GM21526 (cell line): ENCODE results near the gene LYPD8.

Experiments used
- ATAC-seq: cut with Tn5 transposase; IDR thresholded peaks from one replicate; pipeline ENCODE4 v1.9.1; 2021; ENCODE audit warnings: moderate library complexity; ENCODE audit not compliant: unreplicated experiment, low FRiP score

The LYPD8 gene

GRCh38 chr1:248704606-248705005 is 51.0 kb downstream of the LYPD8 start:
- no peak for ATAC-seq

- no peak for ATAC-seq
These were observed 51.9 kb downstream of the LYPD8 start for GRCh38 chr1:248703674-248704073.

- ATAC-seq = no peak
These were observed 52.8 kb downstream of the LYPD8 start, which contains the start of gene OR14I1 for GRCh38 chr1:248702714-248703113. Gene OR14I1, minus strand, starts transcription at chr1:248702766.

- ATAC-seq = no peak
These were observed 56.5 kb downstream of the LYPD8 start for GRCh38 chr1:248699099-248699498.

GRCh38 chr1:248697907-248698306 is 57.7 kb downstream of the LYPD8 start:
- no peak for ATAC-seq

GRCh38 chr1:248696774-248697173 is 58.8 kb downstream of the LYPD8 start:
- no peak for ATAC-seq

GRCh38 chr1:248696261-248696660 is 59.3 kb downstream of the LYPD8 start:
- ATAC-seq = no peak

GRCh38 chr1:248695451-248696132 is 60.0 kb downstream of the LYPD8 start:
- no peak for ATAC-seq

GRCh38 chr1:248691567-248692155 is 63.9 kb downstream of the LYPD8 start:
- no peak for ATAC-seq
